H1 (cell line): Measurements from ENCODE around the gene SHROOM2. TPM values are rescaled to one million over a fixed set of nuclear protein-coding genes. Genes with fewer than 3 reads are reported as not detected.

Experiments
- CTCF ChIA-PET: fragments of 300-600 bp; sonication (Branson Sonifier 250); formaldehyde crosslinking; loops from one replicate; lab custom pipeline; 2021; ENCODE audit not compliant: partially characterized antibody; lab: Charles Lee
- POLR2A ChIA-PET: fragments of 300-600 bp; sonication (Branson Sonifier 250); formaldehyde crosslinking; loops from one replicate; lab custom pipeline; 2021; ENCODE audit warnings: inconsistent platforms; ENCODE audit not compliant: partially characterized antibody; lab: Charles Lee
- DNase-seq, 2 experiments: peaks; one replicate each; pipeline versions ENCODE4 v3.0.0 to v3.0.0-alpha.2; 2010 to 2022; ENCODE audit warnings: low spot score in 2 of 2, low read depth in 1 of 2, mixed read lengths in 1 of 2
- FAIRE-seq: peaks from 2 replicates; lab custom pipeline; 2011; peaks lifted over from hg19 to GRCh38; lab: Jason Lieb, UNC
- H2AFZ ChIP-seq: 2 replicates; pipeline ENCODE4 v1.8.1; 2012; ENCODE audit warnings: low read length, inconsistent platforms
- H2AK5ac ChIP-seq: 2 replicates; pipeline ENCODE4 v1.6.1; 2013; ENCODE audit warnings: low read depth, low read length
- H2BK120ac ChIP-seq: replicated peaks from 2 replicates; pipeline ENCODE3; 2013; ENCODE audit warnings: low read depth, low read length, inconsistent platforms
- H2BK12ac ChIP-seq: 2 replicates; pipeline ENCODE4 v1.6.1; 2013; ENCODE audit warnings: low read depth, low read length
- H2BK15ac ChIP-seq: 2 replicates; pipeline ENCODE4 v1.6.1; 2013; ENCODE audit warnings: low read length
- H2BK20ac ChIP-seq: 2 replicates; pipeline ENCODE4 v1.6.1; 2013; ENCODE audit warnings: low read length
- H2BK5ac ChIP-seq: 2 replicates; pipeline ENCODE4 v1.6.1; 2013; ENCODE audit warnings: low read depth, low read length
- H3K14ac ChIP-seq: 2 replicates; pipeline ENCODE4 v1.6.1; 2013; ENCODE audit warnings: inconsistent platforms; ENCODE audit not compliant: insufficient read length
- H3K18ac ChIP-seq: 2 replicates; pipeline ENCODE4 v1.6.1; 2013; ENCODE audit warnings: low read length; ENCODE audit errors: extremely low read depth
- H3K23ac ChIP-seq: 2 replicates; pipeline ENCODE4 v1.6.1; 2013; ENCODE audit warnings: inconsistent platforms; ENCODE audit not compliant: insufficient read length
- H3K23me2 ChIP-seq: 2 replicates; pipeline ENCODE4 v1.6.1; 2013; ENCODE audit warnings: low read depth, low read length
- H3K27ac ChIP-seq: 2 replicates; pipeline ENCODE4 v1.6.1; 2011; ENCODE audit warnings: low read depth, low read length, inconsistent platforms
- H3K27me3 ChIP-seq, 4 experiments: replicated peaks in 1 of 4; 1 replicate in 1 of 4; 2 replicates in 3 of 4; pipeline versions ENCODE4 v1.6.1 to v1.8.1; 2011 to 2013; ENCODE audit warnings: low read length in 3 of 4, mild to moderate bottlenecking in 3 of 4, inconsistent platforms in 2 of 4, mixed read lengths in 2 of 4, moderate library complexity in 1 of 4; ENCODE audit not compliant: control insufficient read depth in 3 of 4, insufficient read depth in 3 of 4; ENCODE audit errors: extremely low read depth in 1 of 4
- H3K36me3 ChIP-seq, 4 experiments: 2 replicates each; pipeline versions ENCODE4 v1.6.1 to v1.8.1; 2011 to 2013; ENCODE audit warnings: mild to moderate bottlenecking in 4 of 4, low read length in 3 of 4, moderate library complexity in 2 of 4, control low read depth in 1 of 4, inconsistent platforms in 1 of 4; ENCODE audit not compliant: insufficient read depth in 4 of 4, control insufficient read depth in 2 of 4
- H3K4ac ChIP-seq: replicated peaks from 2 replicates; pipeline ENCODE3; 2013; ENCODE audit warnings: low read length, low read depth, mixed read lengths, inconsistent platforms; ENCODE audit not compliant: insufficient read length
- H3K4me1 ChIP-seq, 4 experiments: replicated peaks in 1 of 4; 1 replicate in 1 of 4; 2 replicates in 3 of 4; pipeline versions ENCODE4 v1.6.1 to v1.8.1; 2011 to 2013; ENCODE audit warnings: low read length in 3 of 4, inconsistent platforms in 2 of 4, mixed read lengths in 1 of 4; ENCODE audit not compliant: insufficient read depth in 4 of 4, control insufficient read depth in 3 of 4
- H3K4me2 ChIP-seq, 2 experiments: 2 replicates each; pipeline versions ENCODE4 v1.6.1 to v1.8.1; 2011 to 2013; ENCODE audit warnings: low read depth in 2 of 2, low read length in 2 of 2, control low read depth in 1 of 2, inconsistent platforms in 1 of 2, mild to moderate bottlenecking in 1 of 2; ENCODE audit not compliant: insufficient read depth in 1 of 2
- H3K4me3 ChIP-seq, 4 experiments: fragments of 200-600, 300-600 bp in 1 of 4; sonication (generic), shearing (Covaris generic), sonication (Bioruptor Twin) in 1 of 4; 2 replicates each; pipeline versions ENCODE4 v1.5.1 to v1.8.1; 2011 to 2016; ENCODE audit warnings: low read length in 4 of 4, low read depth in 3 of 4, control low read depth in 2 of 4, inconsistent platforms in 2 of 4, mild to moderate bottlenecking in 2 of 4, mixed read lengths in 1 of 4, moderate library complexity in 1 of 4; ENCODE audit not compliant: insufficient read depth in 2 of 4; ENCODE audit errors: extremely low read depth in 1 of 4
- H3K56ac ChIP-seq: replicated peaks from 2 replicates; pipeline ENCODE3; 2013; ENCODE audit warnings: low read depth, mild to moderate bottlenecking, mixed read lengths, low read length, inconsistent platforms; ENCODE audit not compliant: insufficient read length
- H3K79me1 ChIP-seq: 2 replicates; pipeline ENCODE4 v1.6.1; 2013; ENCODE audit warnings: low read depth, low read length, control low read depth
- H3K79me2 ChIP-seq, 2 experiments: 2 replicates each; pipeline versions ENCODE4 v1.6.1 to v1.8.1; 2012 to 2013; ENCODE audit warnings: low read length in 2 of 2, mild to moderate bottlenecking in 2 of 2, inconsistent platforms in 1 of 2; ENCODE audit not compliant: insufficient read depth in 2 of 2, control insufficient read depth in 1 of 2
- H3K9ac ChIP-seq, 4 experiments: replicated peaks in 1 of 4; 1 replicate in 1 of 4; 2 replicates in 3 of 4; pipeline versions ENCODE4 v1.6.1 to v1.8.1; 2011 to 2013; ENCODE audit warnings: low read depth in 3 of 4, low read length in 3 of 4, control low read depth in 2 of 4, mild to moderate bottlenecking in 2 of 4, moderate library complexity in 2 of 4, inconsistent platforms in 1 of 4; ENCODE audit errors: extremely low read depth in 1 of 4
- H3K9me3 ChIP-seq, 2 experiments: 2 replicates each; pipeline versions ENCODE4 v1.6.1 to v1.8.1; 2012 to 2013; ENCODE audit warnings: mild to moderate bottlenecking in 2 of 2, moderate library complexity in 2 of 2, control low read depth in 1 of 2, inconsistent platforms in 1 of 2, low read depth in 1 of 2, low read length in 1 of 2, mixed read lengths in 1 of 2; ENCODE audit not compliant: insufficient read depth in 2 of 2
- H4K20me1 ChIP-seq, 2 experiments: replicated peaks in 1 of 2; 2 replicates each; pipeline versions ENCODE3 to v1.8.1; 2011 to 2013; ENCODE audit warnings: inconsistent platforms in 2 of 2, low read length in 2 of 2, mild to moderate bottlenecking in 1 of 2; ENCODE audit not compliant: insufficient read depth in 2 of 2, control insufficient read depth in 1 of 2
- H4K5ac ChIP-seq: 2 replicates; pipeline ENCODE4 v1.6.1; 2013; ENCODE audit warnings: low read length, low read depth, mixed read lengths, inconsistent platforms; ENCODE audit not compliant: insufficient read length
- H4K8ac ChIP-seq: 2 replicates; pipeline ENCODE4 v1.8.0; 2013; ENCODE audit warnings: mild to moderate bottlenecking, moderate library complexity, low read length, inconsistent platforms; ENCODE audit not compliant: insufficient read depth; ENCODE audit errors: extremely low read depth
- H4K91ac ChIP-seq: replicated peaks from 2 replicates; pipeline ENCODE3; 2013; ENCODE audit warnings: low read length, mixed read lengths, inconsistent platforms; ENCODE audit not compliant: insufficient read length
- CHD1 ChIP-seq: IDR thresholded peaks from 2 replicates; pipeline ENCODE4 v1.6.1; 2012; ENCODE audit warnings: low read depth, low read length, improper control_type of control experiment
- EP300 ChIP-seq, 2 experiments: IDR thresholded peaks; 1 replicate in 1 of 2; 2 replicates in 1 of 2; pipeline ENCODE4 v1.6.1; 2011 to 2012; ENCODE audit warnings: low read depth in 2 of 2, low read length in 2 of 2, mild to moderate bottlenecking in 2 of 2, borderline replicate concordance in 1 of 2, inconsistent platforms in 1 of 2, moderate library complexity in 1 of 2
- GABPA ChIP-seq: IDR thresholded peaks from 2 replicates; pipeline ENCODE4 v1.6.1; 2011; ENCODE audit warnings: mild to moderate bottlenecking, low read length, moderate library complexity, borderline replicate concordance; ENCODE audit not compliant: insufficient read depth
- KDM4A ChIP-seq: IDR thresholded peaks from one replicate; pipeline ENCODE4 v1.7.1; 2012; ENCODE audit warnings: low read depth, mild to moderate bottlenecking, moderate library complexity, low read length, inconsistent platforms; ENCODE audit not compliant: severe bottlenecking
- TAF7 ChIP-seq: optimal IDR thresholded peaks from 2 replicates; pipeline ENCODE3; 2011; ENCODE audit warnings: low read depth, mild to moderate bottlenecking, inconsistent platforms, low read length, moderate library complexity, borderline replicate concordance
- WGBS, 2 experiments: shearing (Covaris generic) in 1 of 2; methylation state at CpG; one replicate each; pipeline versions ENCODE4 v1.1.6 to v1.1.7; 2013 to 2015; ENCODE audit warnings: low lambda C conversion rate in 2 of 2, mixed read lengths in 2 of 2, inconsistent platforms in 1 of 2, low coverage in 1 of 2, missing lambda C conversion rate in 1 of 2; ENCODE audit not compliant: insufficient replicate concordance in 2 of 2, insufficient coverage in 1 of 2, insufficient read length in 1 of 2; ENCODE audit errors: extremely low coverage in 1 of 2, missing lambda C conversion rate in 1 of 2; 5-methylcytosine and 5-hydroxymethylcytosine counted together
- polyA plus RNA-seq, 7 experiments: library from polyadenylated mRNA; depleted of rRNA in 3 of 7; stranded (reverse) in 5 of 7; unstranded in 2 of 7; fragments of >200 nt in 5 of 7; fragments of 200-250 nt in 2 of 7; gene quantifications; 1 replicate in 5 of 7; 2 replicates in 1 of 7; 4 replicates in 1 of 7; pipeline versions ENCODE4 v1.2.1 to v1.2.3, GENCODE V29; 2011 to 2013; ENCODE audit warnings: missing spikeins in 2 of 7, mixed read lengths in 2 of 7
- total RNA-seq: library from RNA; stranded (reverse); fragmentation: NEBNext Ultra II Directional; extraction: Animal tissue kit (Norgen Biotek cat#: 25700); gene quantifications from 2 replicates; pipeline ENCODE4 v1.2.1, GENCODE V29; 2021

Gene SHROOM2
- total and polyA plus RNA-seq, 2 of the 8 experiments (the other 6 are each of a cell fraction or from before 2014, with no cell fraction given) = 3.4 to 14.2 TPM

- WGBS, 2 experiments = 90% methylated on average over 7 of the region's 7 CpGs; no CpG with 5 or more reads in 1 of the 2 experiments
- POLR2A ChIA-PET = no interaction called here
- TF ChIP-seq EP300 (IDR thresholded peaks at IDR 0.05; ENCODE audit: borderline replicate concordance in 1 of 2, low read depth in 2 of 2, low read length in 2 of 2) = no peak
- no peak for TF ChIP-seq CHD1
- TF ChIP-seq TAF7 = no peak
- no peak for TF ChIP-seq GABPA
- TF ChIP-seq KDM4A = no peak
Observed at GRCh38 chrX:9737363-9737762, 48.9 kb upstream of the SHROOM2 start.

More at GRCh38 chrX:9737363-9737762, 48.9 kb upstream of the SHROOM2 start:
- Histone ChIP-seq H2BK5ac (no peak overlapping the region), H3K56ac (no peak overlapping the region), H3K14ac (no peak overlapping the region), H3K18ac (no peak overlapping the region), H3K23me2 (no peaks in the 10 kb centered on the region), H3K27me3 (no peaks in the 10 kb centered on the region), H3K36me3 (peaks cover 0 to 16% (median 0%) of the 10 kb centered on the region in 4 experiments; a peak in 2 of 8 replicates), H3K4me1 (no peaks in the 10 kb centered on the region), H2AK5ac (no peak overlapping the region), H3K79me2 (no peaks in the 10 kb centered on the region), H2BK120ac (no peak overlapping the region), H3K4me3 (no peak overlapping the region), H3K27ac (no peak overlapping the region), H4K5ac (no peak overlapping the region), H2BK20ac (no peak overlapping the region), H3K9ac (no peak overlapping the region), H2AFZ (no peak overlapping the region), H2BK12ac (no peak overlapping the region), H4K8ac (no peak overlapping the region), H3K79me1 (no peaks in the 10 kb centered on the region), H4K20me1 (no peaks in the 10 kb centered on the region), H3K9me3 (no peaks in the 10 kb centered on the region; a peak in 1 of 4 replicates), H3K4ac (no peak overlapping the region), H4K91ac (no peak overlapping the region), H3K23ac (no peak overlapping the region), H3K4me2 (no peak overlapping the region), H2BK15ac (no peak overlapping the region)
- no peak for FAIRE-seq
- CTCF ChIA-PET = no interaction called here
- DNase-seq = no peak
